SW480 (cell line): Measurements from ENCODE around the gene AP3B1.

Experiments used
- DNase-seq: peaks from one replicate; pipeline ENCODE4 v3.0.0-alpha.2; 2016; ENCODE audit warnings: low spot score

AP3B1 gene

GRCh38 chr5:78294248-78295034, at the start of gene AP3B1:
TSS of gene AP3B1 (minus strand) at chr5:78294698. CDS start at chr5:78294579, 119 bp downstream.
- DNase-seq, result peak; percentile 96

- DNase-seq, result no peak
Measured at GRCh38 chr5:78341440-78341839, 46.9 kb upstream of the AP3B1 start.

- DNase-seq, result no peak
Measured at GRCh38 chr5:78339617-78340436, 45.3 kb upstream of the AP3B1 start.

GRCh38 chr5:78336698-78337097, 42.2 kb upstream of the AP3B1 start:
- DNase-seq, result no peak

- no peak for DNase-seq
Measured at GRCh38 chr5:78335976-78336375, 41.5 kb upstream of the AP3B1 start.

- DNase-seq, result no peak
Measured at GRCh38 chr5:78334811-78335210, 40.3 kb upstream of the AP3B1 start.

- no peak for DNase-seq
Measured at GRCh38 chr5:78331523-78332080, 37.1 kb upstream of the AP3B1 start.

- DNase-seq, result no peak
Measured at GRCh38 chr5:78328585-78329173, 34.2 kb upstream of the AP3B1 start.

GRCh38 chr5:78327761-78328510, 33.4 kb upstream of the AP3B1 start:
- DNase-seq, result no peak

- no peak for DNase-seq
Measured at GRCh38 chr5:78326930-78327329, 32.4 kb upstream of the AP3B1 start.

- no peak for DNase-seq
Measured at GRCh38 chr5:78323241-78323640, 28.7 kb upstream of the AP3B1 start.

- peak; percentile 41 for DNase-seq
Measured at GRCh38 chr5:78320401-78320800, 25.9 kb upstream of the AP3B1 start.

GRCh38 chr5:78318337-78318736, 23.8 kb upstream of the AP3B1 start:
- DNase-seq, result no peak

- DNase-seq, result no peak
Measured at GRCh38 chr5:78317515-78317914, 23.0 kb upstream of the AP3B1 start.

GRCh38 chr5:78308703-78309102, 14.2 kb upstream of the AP3B1 start:
- no peak for DNase-seq

GRCh38 chr5:78300464-78301045, 6.1 kb upstream of the AP3B1 start:
- no peak for DNase-seq

GRCh38 chr5:78295035-78295961, 800 bp upstream of the AP3B1 start:
- DNase-seq, result peak; percentile 66

GRCh38 chr5:78293851-78294247, 649 bp downstream of the AP3B1 start:
- DNase-seq, result peak; percentile 6

GRCh38 chr5:78291687-78292086, 2.8 kb downstream of the AP3B1 start:
- DNase-seq, result no peak

GRCh38 chr5:78289911-78290310, 4.6 kb downstream of the AP3B1 start:
- no peak for DNase-seq
